ENCODE data around the gene MTOR.

- TF ChIP-seq POLR2AphosphoS5 (IDR thresholded peaks at IDR 0.05; ENCODE audit: borderline replicate concordance, low read depth, low read length) (no peak), EZH2 (IDR thresholded peaks at IDR 0.05) (no peak)
These were observed 153.1 kb downstream of the MTOR start for GRCh38 chr1:11109047-11109760.
